Measurements from ENCODE around the gene ARHGEF39. TPM values are rescaled to one million over a fixed set of nuclear protein-coding genes. Genes with fewer than 3 reads are reported as not detected.
"Not testable (repeated sequence)": the region's sequence is repeated elsewhere in the genome, so short reads cannot be mapped to it uniquely, and the experiment has no call there.

Gene ARHGEF39
- total and polyA plus RNA-seq, 10 of the 15 experiments (the other 5 are each of a cell fraction or from before 2014, with no cell fraction given): 2.0 to 28.9 (median 13.2) TPM

GRCh38 chr9:35645736-35646135 is 19.3 kb downstream of the ARHGEF39 start:
- Histone ChIP-seq H3K4me1 (ENCODE audit: control insufficient read depth, insufficient read depth, low read length) (peaks cover 19% of the 10 kb centered on the region), H2AFZ (ENCODE audit: control insufficient read depth, low read depth, low read length) (peak overlapping the region; percentile 26), H3K9ac (ENCODE audit: control insufficient read depth, insufficient read depth, low read length) (peak overlapping the region; percentile 90), H3K27ac (ENCODE audit: control insufficient read depth, insufficient read depth) (peak overlapping the region; percentile 89), H3K79me2 (ENCODE audit: control insufficient read depth, insufficient read depth, low read length) (peaks cover 18% of the 10 kb centered on the region), H3K4me3 (peak overlapping the region; percentile 96), H3K4me2 (ENCODE audit: control insufficient read depth, insufficient read depth) (peak overlapping the region; percentile 93)
- H4K20me1 ChIP-seq (ENCODE audit: control insufficient read depth, insufficient read depth); in situ Hi-C loops (cut with MboI); BruUV-seq (replicated peaks); H3K36me3 ChIP-seq (ENCODE audit: control insufficient read depth in 2 of 2, insufficient read depth in 2 of 2, low read length in 1 of 2); DNase-seq (ENCODE audit: low read depth, low spot score); H3K27me3 ChIP-seq (replicated peaks in 1 of 2; ENCODE audit: control insufficient read depth in 2 of 2, insufficient read depth in 2 of 2, low read length in 1 of 2); ATAC-seq; FAIRE-seq; H3K9me3 ChIP-seq (replicated peaks; ENCODE audit: control insufficient read depth, insufficient read depth, low read length): not testable (repeated sequence)
- ChIA-PET CTCF (interaction anchor here (0.8 to 8.8 kb wide), 25 partner anchors 11 to 239 kb away, joined by 3 to 139 read pairs (median 8); partner anchors contain the start of genes ARHGEF39, CCDC107, CD72 and CREB3), RAD21 (ENCODE audit: unreplicated experiment) (interaction anchor here (0.7 to 9.6 kb wide), 21 partner anchors 9 to 237 kb away, joined by 3 to 133 read pairs (median 6); partner anchors contain the start of genes ARHGEF39, CCDC107, CREB3 and GBA2), POLR2A (interaction anchor here (1.0 to 11.1 kb wide), 9 partner anchors 10 to 103 kb away, joined by 4 to 163 read pairs (median 12); partner anchors contain the start of genes ARHGEF39, CCDC107, CD72 and CREB3), SMC1A (ENCODE audit: uncharacterized antibody, unreplicated experiment) (interaction anchor here (0.8 to 7.7 kb wide), 18 partner anchors 11 to 181 kb away, joined by 3 to 114 read pairs (median 8); partner anchors contain the start of genes ARHGEF39, CCDC107, CD72 and CREB3)
- TF ChIP-seq MLLT1 (IDR thresholded peaks at IDR 0.05): peak; percentile 63
- intact Hi-C loops (cut with micrococcal nuclease; ENCODE audit: unreplicated experiment): loop anchor here (1.0 to 2.0 kb wide), 2 partner anchors 12 to 41 kb away; partner anchors contain the start of gene TESK1
- 5% methylated on average over 10 of the region's 10 CpGs for WGBS (ENCODE audit: insufficient coverage, insufficient replicate concordance, low lambda C conversion rate, missing lambda C conversion rate)

- Histone ChIP-seq H2AFZ (ENCODE audit: control insufficient read depth, low read depth, low read length) (no peak overlapping the region), H3K27me3 (replicated peaks in 1 of 2; ENCODE audit: control insufficient read depth in 2 of 2, insufficient read depth in 2 of 2, low read length in 1 of 2) (no peaks in the 10 kb centered on the region), H3K4me1 (ENCODE audit: control insufficient read depth, insufficient read depth, low read length) (peaks cover 12% of the 10 kb centered on the region), H3K9ac (ENCODE audit: control insufficient read depth, insufficient read depth, low read length) (no peak overlapping the region), H3K27ac (ENCODE audit: control insufficient read depth, insufficient read depth) (no peak overlapping the region), H3K36me3 (ENCODE audit: control insufficient read depth in 2 of 2, insufficient read depth in 2 of 2, low read length in 1 of 2) (no peaks in the 10 kb centered on the region), H3K4me2 (ENCODE audit: control insufficient read depth, insufficient read depth) (no peak overlapping the region), H3K9me3 (replicated peaks; ENCODE audit: control insufficient read depth, insufficient read depth, low read length) (no peaks in the 10 kb centered on the region), H3K79me2 (ENCODE audit: control insufficient read depth, insufficient read depth, low read length) (peaks cover 2% of the 10 kb centered on the region; the same call in 1 of the 2 replicates), H3K4me3 (no peak overlapping the region), H4K20me1 (ENCODE audit: control insufficient read depth, insufficient read depth) (no peaks in the 10 kb centered on the region)
- intact Hi-C loops (cut with micrococcal nuclease; ENCODE audit: unreplicated experiment) (no loop called here), in situ Hi-C loops (cut with MboI) (no loop called here)
- no TSS peak for BruUV-seq (replicated peaks)
- DNase-seq (ENCODE audit: low read depth, low spot score) (no peak), ATAC-seq (no peak), FAIRE-seq (no peak)
- SMC1A ChIA-PET (ENCODE audit: uncharacterized antibody, unreplicated experiment): no interaction called here
- POLR2A ChIA-PET: interaction anchor here (0.7 to 1.4 kb wide), 2 partner anchors 10 to 23 kb away, joined by 3 to 4 read pairs; no protein-coding TSS in a partner anchor
- RAD21 ChIA-PET (ENCODE audit: unreplicated experiment): interaction anchor here (1.0 kb wide), 1 partner anchor 24 kb away, joined by 3 read pairs; no protein-coding TSS in a partner anchor
- CTCF ChIA-PET: no interaction called here
- 83% methylated on average over 12 of the region's 12 CpGs for WGBS (ENCODE audit: insufficient coverage, insufficient replicate concordance, low lambda C conversion rate, missing lambda C conversion rate)
- TF ChIP-seq FOXK2 (IDR thresholded peaks at IDR 0.05) (no peak), ATF7 (IDR thresholded peaks at IDR 0.05; ENCODE audit: low read depth) (no peak), ATF3 (IDR thresholded peaks at IDR 0.05; ENCODE audit: borderline replicate concordance, extremely low read depth, low read depth, low read length) (no peak), PBX3 (IDR thresholded peaks at IDR 0.05; ENCODE audit: insufficient replicate concordance, low read depth, low read length) (no peak), ZNF384 (IDR thresholded peaks at IDR 0.05; ENCODE audit: borderline replicate concordance, low read depth, low read length) (no peak), SP1 (IDR thresholded peaks at IDR 0.05; ENCODE audit: low read depth, low read length) (no peak), BACH1 (IDR thresholded peaks at IDR 0.05; ENCODE audit: borderline replicate concordance) (no peak), KDM1A (IDR thresholded peaks at IDR 0.05; ENCODE audit: borderline replicate concordance) (no peak), POLR2AphosphoS2 (IDR thresholded peaks at IDR 0.05; ENCODE audit: low read depth, low read length) (no peak), CHD4 (IDR thresholded peaks at IDR 0.05) (no peak), ZSCAN29 (IDR thresholded peaks at IDR 0.05) (no peak), HDAC2 (IDR thresholded peaks at IDR 0.05) (no peak)
Observed at GRCh38 chr9:35643046-35643445, 21.9 kb downstream of the ARHGEF39 start.
